Inflammatory macrophage treated with lipopolysaccharide for 4 hours (primary cell): ENCODE results near the gene NNAT.
"Not testable (repeated sequence)": the region's sequence is repeated elsewhere in the genome, so short reads cannot be mapped to it uniquely, and the experiment has no call there.

Experiments used
- DNase-seq: peaks from one replicate; pipeline ENCODE4 v3.0.0-alpha.2; 2020

The NNAT gene

GRCh38 chr20:37521061-37521771 lies at the start of gene NNAT:
NNAT (plus strand) TSS chr20:37521250; CDS start chr20:37521332, 82 bp downstream.
- DNase-seq = no peak

- DNase-seq = no peak
Observed at GRCh38 chr20:37471741-37472235, 49.3 kb upstream of the NNAT start.

- DNase-seq = not testable (repeated sequence)
Observed at GRCh38 chr20:37472435-37472834, 48.6 kb upstream of the NNAT start.

GRCh38 chr20:37473249-37474000 lies 47.6 kb upstream of the NNAT start:
- DNase-seq = no peak

GRCh38 chr20:37474386-37474785 lies 46.7 kb upstream of the NNAT start:
- no peak for DNase-seq

- DNase-seq = no peak
Observed at GRCh38 chr20:37475252-37475651, 45.8 kb upstream of the NNAT start.

- DNase-seq = no peak
Observed at GRCh38 chr20:37477041-37477440, 44.0 kb upstream of the NNAT start.

GRCh38 chr20:37479266-37479665 lies 41.8 kb upstream of the NNAT start:
- no peak for DNase-seq

- no peak for DNase-seq
Observed at GRCh38 chr20:37479925-37480691, 40.9 kb upstream of the NNAT start.

GRCh38 chr20:37480919-37481318 lies 40.1 kb upstream of the NNAT start:
- no peak for DNase-seq

GRCh38 chr20:37481610-37482009 lies 39.4 kb upstream of the NNAT start:
- no peak for DNase-seq

GRCh38 chr20:37484331-37484730 lies 36.7 kb upstream of the NNAT start:
- peak; percentile 96 for DNase-seq

- DNase-seq = not testable (repeated sequence)
Observed at GRCh38 chr20:37486209-37486608, 34.8 kb upstream of the NNAT start.

GRCh38 chr20:37490663-37491350 lies 30.2 kb upstream of the NNAT start:
- DNase-seq = no peak

- DNase-seq = no peak
Observed at GRCh38 chr20:37492096-37492625, 28.9 kb upstream of the NNAT start.

GRCh38 chr20:37492945-37493344 lies 28.1 kb upstream of the NNAT start:
- no peak for DNase-seq

GRCh38 chr20:37494301-37494700 lies 26.7 kb upstream of the NNAT start:
- no peak for DNase-seq

- no peak for DNase-seq
Observed at GRCh38 chr20:37494796-37495195, 26.3 kb upstream of the NNAT start.

- DNase-seq = no peak
Observed at GRCh38 chr20:37498066-37498665, 22.9 kb upstream of the NNAT start.

GRCh38 chr20:37500311-37500710 lies 20.7 kb upstream of the NNAT start:
- no peak for DNase-seq

- no peak for DNase-seq
Observed at GRCh38 chr20:37501940-37502339, 19.1 kb upstream of the NNAT start.

- no peak for DNase-seq
Observed at GRCh38 chr20:37502654-37503053, 18.4 kb upstream of the NNAT start.
